HCT116 (cell line): ENCODE results near the gene WWTR1. TPM values are rescaled to one million over a fixed set of nuclear protein-coding genes. Genes with fewer than 3 reads are reported as not detected.

Experiments used
- ATAC-seq: fragments of 200-7000 bp; cut with Tn5 transposase; 2 replicates; pipeline ENCODE4 v1.9.1; 2020; ENCODE audit warnings: mild to moderate bottlenecking, moderate library complexity
- BruUV-seq: library from RNA; stranded (reverse); fragments of 400-500 nt; replicated peaks from 2 replicates; lab custom pipeline; 2021; lab: Mats Ljungman, UMichigan
- CTCF ChIA-PET: fragments of 300-600 bp; sonication (Branson Sonifier 250); formaldehyde crosslinking; loops from one replicate; lab custom pipeline; 2021; ENCODE audit warnings: antibody characterized with exemption; lab: Charles Lee
- POLR2A ChIA-PET: fragments of 300-600, 350-600 bp; sonication (Branson Sonifier 250); formaldehyde crosslinking; loops from one replicate; lab custom pipeline; 2021; ENCODE audit warnings: antibody characterized with exemption; lab: Charles Lee
- RAD21 ChIA-PET, 2 experiments: fragments of 300-600 bp; sonication (Branson Sonifier 250); formaldehyde crosslinking; loops; one replicate each; lab custom pipeline; 2023; ENCODE audit warnings: low total read pairs in 2 of 2; ENCODE audit not compliant: uncharacterized antibody in 2 of 2, unreplicated experiment in 2 of 2, low non-redundant PET in 1 of 2; lab: Charles Lee
- DNase-seq: peaks from one replicate; pipeline ENCODE4 v3.0.0-alpha.2; 2010; ENCODE audit warnings: low read depth, low spot score
- H2AFZ ChIP-seq: fragments of 200-600 bp; shearing (Covaris generic), sonication (generic); 2 replicates; pipeline ENCODE4 v1.6.1; 2017; ENCODE audit warnings: low read depth, mixed run types, mixed read lengths, antibody characterized with exemption, low read length; ENCODE audit not compliant: poor library complexity, severe bottlenecking
- H3K27ac ChIP-seq: 2 replicates; pipeline ENCODE4 v1.5.1; 2012; ENCODE audit warnings: low read depth, low read length
- H3K27me3 ChIP-seq: fragments of 200-600 bp; sonication (generic); 2 replicates; pipeline ENCODE4 v1.6.1; 2016; ENCODE audit warnings: mixed run types, low read length, mixed read lengths; ENCODE audit not compliant: insufficient read depth
- H3K36me3 ChIP-seq, 2 experiments: fragments of 200-500 bp in 1 of 2; fragments of 200-600 bp in 1 of 2; sonication (Bioruptor generic) in 1 of 2; sonication (generic) in 1 of 2; 2 replicates each; pipeline versions ENCODE4 v1.5.1 to v1.6.1; 2014 to 2016; ENCODE audit warnings: low read length in 2 of 2, inconsistent platforms in 1 of 2, mixed read lengths in 1 of 2, mixed run types in 1 of 2; ENCODE audit not compliant: insufficient read depth in 2 of 2, control insufficient read depth in 1 of 2
- H3K4me1 ChIP-seq, 2 experiments: fragments of 200-600 bp in 1 of 2; sonication (generic) in 1 of 2; 2 replicates each; pipeline versions ENCODE4 v1.5.1 to v1.6.1; 2012 to 2017; ENCODE audit warnings: low read length in 2 of 2, inconsistent platforms in 1 of 2, mild to moderate bottlenecking in 1 of 2, mixed read lengths in 1 of 2, mixed run types in 1 of 2, moderate library complexity in 1 of 2; ENCODE audit not compliant: insufficient read depth in 2 of 2, control insufficient read depth in 1 of 2
- H3K4me2 ChIP-seq: fragments of 200-600 bp; sonication (generic); 2 replicates; pipeline ENCODE4 v1.6.1; 2017; ENCODE audit warnings: mixed run types, low read length, mixed read lengths
- H3K4me3 ChIP-seq, 2 experiments: fragments of 200-600 bp in 1 of 2; sonication (generic) in 1 of 2; replicated peaks in 1 of 2; 2 replicates each; pipeline ENCODE4 v1.5.1; 2011 to 2016; ENCODE audit warnings: low read length in 2 of 2, control low read depth in 1 of 2, low read depth in 1 of 2, mild to moderate bottlenecking in 1 of 2, mixed read lengths in 1 of 2, mixed run types in 1 of 2
- H3K79me2 ChIP-seq: fragments of 200-600 bp; sonication (generic); 2 replicates; pipeline ENCODE4 v1.6.1; 2017; ENCODE audit warnings: mild to moderate bottlenecking, mixed run types, low read length, moderate library complexity, mixed read lengths; ENCODE audit not compliant: insufficient read depth
- H3K9ac ChIP-seq: fragments of 200-600 bp; sonication (generic); 2 replicates; pipeline ENCODE4 v1.6.1; 2016; ENCODE audit warnings: low read length, mixed read lengths
- H3K9me2 ChIP-seq: fragments of 200-600 bp; sonication (generic), shearing (Covaris generic); 2 replicates; pipeline ENCODE4 v1.6.1; 2017; ENCODE audit warnings: mixed run types, mild to moderate bottlenecking, moderate library complexity; ENCODE audit not compliant: insufficient read depth
- H3K9me3 ChIP-seq, 2 experiments: fragments of 200-500 bp in 1 of 2; fragments of 200-600 bp in 1 of 2; sonication (Bioruptor generic) in 1 of 2; sonication (generic) in 1 of 2; 2 replicates each; pipeline ENCODE4 v1.6.1; 2014 to 2017; ENCODE audit warnings: low read length in 2 of 2, mixed read lengths in 2 of 2, inconsistent platforms in 1 of 2, low read depth in 1 of 2, mild to moderate bottlenecking in 1 of 2, mixed run types in 1 of 2, moderate library complexity in 1 of 2; ENCODE audit not compliant: control insufficient read depth in 1 of 2, insufficient read depth in 1 of 2
- H4K20me1 ChIP-seq: fragments of 200-600 bp; sonication (generic), shearing (Covaris generic); 2 replicates; pipeline ENCODE4 v1.6.1; 2017; ENCODE audit warnings: mixed run types, mild to moderate bottlenecking, moderate library complexity; ENCODE audit not compliant: insufficient read depth
- ELF1 ChIP-seq: IDR thresholded peaks from 2 replicates; pipeline ENCODE4 v1.6.1; 2012; ENCODE audit warnings: low read depth, borderline replicate concordance
- POLR2AphosphoS5 ChIP-seq: IDR thresholded peaks from 2 replicates; pipeline ENCODE4 v1.6.1; 2011; ENCODE audit warnings: mild to moderate bottlenecking, low read depth, low read length, moderate library complexity
- REST ChIP-seq: IDR thresholded peaks from 2 replicates; pipeline ENCODE4 v1.6.1; 2012; ENCODE audit warnings: low read depth
- SIN3A ChIP-seq: IDR thresholded peaks from 2 replicates; pipeline ENCODE4 v1.6.1; 2012; ENCODE audit warnings: low read depth
- SP1 ChIP-seq: IDR thresholded peaks from 2 replicates; pipeline ENCODE4 v1.6.1; 2012; ENCODE audit warnings: low read depth
- TCF7L2 ChIP-seq: IDR thresholded peaks from 2 replicates; pipeline ENCODE4 v1.7.0; 2011; ENCODE audit warnings: borderline replicate concordance, inconsistent platforms; ENCODE audit not compliant: insufficient read depth, insufficient read length; ENCODE audit errors: extremely low read depth
- YY1 ChIP-seq: IDR thresholded peaks from 2 replicates; pipeline ENCODE4 v1.6.1; 2011; ENCODE audit warnings: low read length, low read depth, moderate library complexity, mild to moderate bottlenecking; ENCODE audit not compliant: insufficient replicate concordance; ENCODE audit errors: extremely low read depth
- ZNF274 ChIP-seq: fragments of 200-500 bp; sonication (Bioruptor generic); IDR thresholded peaks from 2 replicates; pipeline ENCODE4 v1.6.1; 2014; ENCODE audit warnings: mild to moderate bottlenecking, low read depth, low read length, inconsistent platforms
- intact Hi-C: fragments of 100-400 bp; cut with micrococcal nuclease; formaldehyde crosslinking; loops from 2 replicates; pipeline ENCODE4 v1.10.0; 2022
- total RNA-seq: library from RNA; stranded (reverse); gene quantifications from one replicate; pipeline ENCODE4 v1.2.1, GENCODE V29; 2021; ENCODE audit not compliant: unreplicated experiment
- TF ChIP-seq, protein P1 (sequence below): IDR thresholded peaks from 2 replicates; pipeline ENCODE4 v1.6.1; 2012

WWTR1 gene
- total RNA-seq, 1 experiment from 2014 or later, result 46.9 TPM

GRCh38 chr3:149670742-149671492 lies 13.1 kb upstream of the WWTR1 start (continued):
- TF ChIP-seq REST, result no peak

- Histone ChIP-seq H2AFZ (no peak overlapping the region), H3K4me3 (no peak overlapping the region), H3K79me2 (no peaks in the 10 kb centered on the region), H3K4me2 (no peak overlapping the region), H3K9me2 (no peaks in the 10 kb centered on the region), H3K9ac (no peak overlapping the region), H3K27me3 (no peaks in the 10 kb centered on the region), H3K36me3 (no peaks in the 10 kb centered on the region), H3K27ac (no peak overlapping the region), H3K9me3 (no peaks in the 10 kb centered on the region), H4K20me1 (no peaks in the 10 kb centered on the region), H3K4me1 (peaks cover 0 to 8% of the 10 kb centered on the region in 2 experiments; a peak in 3 of 4 replicates)
- ChIA-PET POLR2A (no interaction called here), RAD21 (no interaction called here), CTCF (no interaction called here)
- DNase-seq (no peak), ATAC-seq (no peak)
- BruUV-seq, result no TSS peak
- TF ChIP-seq, protein P1, sequence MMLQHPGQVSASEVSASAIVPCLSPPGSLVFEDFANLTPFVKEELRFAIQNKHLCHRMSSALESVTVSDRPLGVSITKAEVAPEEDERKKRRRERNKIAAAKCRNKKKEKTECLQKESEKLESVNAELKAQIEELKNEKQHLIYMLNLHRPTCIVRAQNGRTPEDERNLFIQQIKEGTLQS, result no peak
- no peak for TF ChIP-seq TCF7L2
- no peak for TF ChIP-seq SIN3A
- no peak for TF ChIP-seq POLR2AphosphoS5
- no peak for TF ChIP-seq ELF1
- TF ChIP-seq YY1, result no peak
- TF ChIP-seq SP1, result no peak
- TF ChIP-seq ZNF274, result no peak
- intact Hi-C loops, result no loop called here
These were observed 9.8 kb upstream of the WWTR1 start for GRCh38 chr3:149667576-149667975.
